GM12875 (cell line): ENCODE measurements around the gene ZNF320.
"Not testable (repeated sequence)": the region's sequence is repeated elsewhere in the genome, so short reads cannot be mapped to it uniquely, and the experiment has no call there.

Source experiments
- H3K4me3 ChIP-seq: one replicate; pipeline ENCODE4 v1.5.1; 2011; ENCODE audit warnings: low read depth, low read length, control low read depth
- TF ChIP-seq, protein P1 (sequence below): IDR thresholded peaks from 2 replicates; pipeline ENCODE4 v1.5.1; 2011; ENCODE audit warnings: low read depth, mild to moderate bottlenecking, control low read depth, inconsistent platforms, low read length, moderate library complexity, borderline replicate concordance; ENCODE audit not compliant: insufficient read depth

The ZNF320 gene

DNA sequence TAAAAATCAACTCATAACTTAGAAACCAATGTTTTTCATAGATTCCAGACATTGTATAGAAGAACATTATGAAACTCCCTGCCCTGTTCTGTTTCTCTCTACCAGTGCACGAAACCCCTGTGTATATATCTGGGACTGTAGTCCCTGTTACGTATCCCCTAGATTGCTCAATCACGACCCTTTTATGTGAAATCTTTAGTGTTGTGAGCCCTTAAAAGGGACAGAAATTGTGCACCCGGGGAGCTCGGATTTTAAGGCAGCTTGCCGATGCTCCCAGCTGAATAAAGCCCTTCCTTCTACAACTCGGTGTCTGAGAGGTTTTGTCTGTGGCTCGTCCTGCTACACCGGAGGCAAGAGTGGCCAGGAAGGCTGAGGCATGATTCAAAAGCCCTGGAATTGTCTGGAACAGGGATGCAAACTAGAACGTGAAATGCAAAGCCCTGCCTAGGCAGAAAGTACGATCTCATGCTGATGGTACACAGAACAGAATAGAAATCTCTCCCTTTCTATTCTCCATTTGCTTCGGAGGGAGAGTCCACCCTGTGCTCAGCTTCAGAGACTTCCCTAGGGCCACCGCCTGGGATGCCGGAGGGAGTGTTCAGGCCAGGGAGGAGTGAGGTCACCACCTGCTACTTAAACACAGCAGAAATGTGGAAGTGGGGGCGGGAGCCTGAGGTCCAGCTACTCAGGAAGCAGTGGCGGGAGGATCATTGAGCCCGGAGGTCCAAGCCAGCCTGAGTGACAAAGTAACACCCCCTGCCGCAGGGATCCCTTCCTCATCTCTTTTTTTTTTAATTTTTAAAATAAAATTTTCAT is 26.6 kb upstream of the ZNF320 start:
- H3K4me3 ChIP-seq = no peak overlapping the region
- TF ChIP-seq, protein P1, sequence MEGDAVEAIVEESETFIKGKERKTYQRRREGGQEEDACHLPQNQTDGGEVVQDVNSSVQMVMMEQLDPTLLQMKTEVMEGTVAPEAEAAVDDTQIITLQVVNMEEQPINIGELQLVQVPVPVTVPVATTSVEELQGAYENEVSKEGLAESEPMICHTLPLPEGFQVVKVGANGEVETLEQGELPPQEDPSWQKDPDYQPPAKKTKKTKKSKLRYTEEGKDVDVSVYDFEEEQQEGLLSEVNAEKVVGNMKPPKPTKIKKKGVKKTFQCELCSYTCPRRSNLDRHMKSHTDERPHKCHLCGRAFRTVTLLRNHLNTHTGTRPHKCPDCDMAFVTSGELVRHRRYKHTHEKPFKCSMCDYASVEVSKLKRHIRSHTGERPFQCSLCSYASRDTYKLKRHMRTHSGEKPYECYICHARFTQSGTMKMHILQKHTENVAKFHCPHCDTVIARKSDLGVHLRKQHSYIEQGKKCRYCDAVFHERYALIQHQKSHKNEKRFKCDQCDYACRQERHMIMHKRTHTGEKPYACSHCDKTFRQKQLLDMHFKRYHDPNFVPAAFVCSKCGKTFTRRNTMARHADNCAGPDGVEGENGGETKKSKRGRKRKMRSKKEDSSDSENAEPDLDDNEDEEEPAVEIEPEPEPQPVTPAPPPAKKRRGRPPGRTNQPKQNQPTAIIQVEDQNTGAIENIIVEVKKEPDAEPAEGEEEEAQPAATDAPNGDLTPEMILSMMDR = no peak

DNA sequence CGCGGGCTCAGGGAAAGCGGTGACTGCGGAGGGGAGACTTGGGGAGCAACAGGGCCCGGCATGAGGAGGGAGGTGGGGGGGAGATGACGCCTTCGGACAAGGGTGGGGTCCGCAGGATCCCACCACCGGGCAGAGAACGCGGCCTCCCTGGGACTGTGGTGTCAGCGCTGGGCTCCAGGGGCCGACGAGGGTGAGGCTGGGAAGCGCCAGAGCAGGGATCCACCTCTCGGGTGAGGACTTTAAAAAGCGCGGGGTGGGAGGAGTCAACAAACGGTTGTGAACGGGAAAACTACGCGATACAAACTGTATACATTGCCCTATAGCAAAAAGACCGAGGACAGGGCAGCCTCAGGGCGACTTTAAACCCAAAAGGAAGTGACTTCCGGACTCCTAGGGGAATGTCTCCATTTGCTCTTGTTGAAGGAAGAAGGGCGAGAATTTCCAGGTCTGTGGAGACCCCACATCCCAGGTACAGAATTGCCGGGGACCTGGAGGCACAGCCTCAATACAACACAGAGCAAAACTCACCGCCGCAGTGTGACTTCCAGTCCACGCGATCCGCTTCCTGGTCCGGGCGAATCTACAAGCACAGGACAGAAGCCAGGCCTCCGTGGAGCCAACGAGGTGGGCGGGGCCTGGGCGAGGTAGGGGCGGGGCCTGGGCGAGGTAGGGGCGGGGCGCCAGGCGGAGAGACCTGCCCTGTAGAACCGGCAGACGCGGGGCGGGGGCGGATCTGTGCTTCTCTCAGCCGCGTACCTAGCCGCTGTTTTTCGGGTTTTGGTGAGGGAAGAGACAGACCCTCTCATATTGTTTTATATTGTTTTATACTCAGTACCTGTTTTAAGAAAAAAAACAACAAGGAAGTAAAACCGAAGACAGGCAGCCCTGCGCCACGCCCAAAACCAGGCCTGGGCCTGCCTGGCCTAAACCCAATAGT is 25.7 kb upstream of the ZNF320 start, which contains the start of gene ZNF888:
TSS of gene ZNF888 (minus strand) at position 588 of the 937 bp plus-strand sequence. CDS start 5,555 bp downstream, outside the sequence.
- TF ChIP-seq, protein P1 = no peak
- peak within 1 kb of the TSS; percentile 72 for H3K4me3 ChIP-seq

DNA sequence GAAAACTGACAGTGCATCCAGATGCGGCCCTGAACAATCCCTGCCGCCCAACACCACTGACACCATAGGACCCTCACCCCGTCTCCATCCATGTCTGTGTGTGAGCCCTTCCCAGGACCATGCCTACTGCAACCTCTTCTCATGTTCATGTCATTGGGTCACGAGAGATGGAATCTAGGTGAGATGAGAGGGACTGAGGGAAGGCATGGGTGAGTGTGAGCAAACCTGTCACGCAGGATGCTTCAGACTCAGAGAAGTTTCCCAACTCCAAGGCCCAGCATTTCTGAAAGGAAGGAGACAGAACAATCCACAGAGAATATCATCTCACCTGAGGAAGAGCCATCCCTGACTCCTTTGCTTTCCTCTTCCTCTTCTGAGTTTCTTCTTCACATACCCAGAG is 20.1 kb upstream of the ZNF320 start:
- no peak overlapping the region for H3K4me3 ChIP-seq
- TF ChIP-seq, protein P1 = no peak

- TF ChIP-seq, protein P1 = no peak
- no peak overlapping the region for H3K4me3 ChIP-seq
These were observed 13.2 kb upstream of the ZNF320 start for GRCh38 chr19:52910648-52911047.

GRCh38 chr19:52904052-52904780 is 6.8 kb upstream of the ZNF320 start:
- H3K4me3 ChIP-seq = not testable (repeated sequence)

- no peak overlapping the region for H3K4me3 ChIP-seq
- TF ChIP-seq, protein P1 = no peak
These were observed 4.4 kb upstream of the ZNF320 start for GRCh38 chr19:52901842-52902241.

GRCh38 chr19:52898596-52898995 is 1.2 kb upstream of the ZNF320 start:
- not testable (repeated sequence) for H3K4me3 ChIP-seq

GRCh38 chr19:52898101-52898500 is 666 bp upstream of the ZNF320 start:
- TF ChIP-seq, protein P1 = no peak
- no peak overlapping the region for H3K4me3 ChIP-seq
